OCI-LY1 (cell line): Measurements from ENCODE around the gene AP2A2.

ENCODE experiments used
- H2AFZ ChIP-seq: fragments of 200-600 bp; sonication (generic), shearing (Covaris generic); 2 replicates; pipeline ENCODE4 v1.6.0; 2014; ENCODE audit warnings: antibody characterized with exemption, mild to moderate bottlenecking, low read length
- H3F3A ChIP-seq: fragments of 200-600 bp; sonication (generic), shearing (Covaris generic); 2 replicates; pipeline ENCODE4 v1.6.0; 2014; ENCODE audit warnings: mild to moderate bottlenecking, antibody characterized with exemption, low read length, moderate library complexity; ENCODE audit not compliant: insufficient read depth
- H3K27ac ChIP-seq: fragments of 200-600 bp; sonication (generic); 2 replicates; pipeline ENCODE4 v1.5.1; 2014; ENCODE audit warnings: low read length, mixed run types, mild to moderate bottlenecking, low read depth; ENCODE audit not compliant: poor library complexity, severe bottlenecking
- H3K27me3 ChIP-seq: fragments of 200-600 bp; sonication (generic); 2 replicates; pipeline ENCODE4 v1.6.0; 2014; ENCODE audit warnings: antibody characterized with exemption, mild to moderate bottlenecking, low read length, moderate library complexity; ENCODE audit not compliant: insufficient read depth
- H3K36me3 ChIP-seq: fragments of 200-600 bp; sonication (generic); 2 replicates; pipeline ENCODE4 v1.6.1; 2014; ENCODE audit warnings: mild to moderate bottlenecking, antibody characterized with exemption, low read length, moderate library complexity, mixed read lengths; ENCODE audit not compliant: insufficient read depth
- H3K4me1 ChIP-seq: fragments of 200-600 bp; sonication (generic); 2 replicates; pipeline ENCODE4 v1.5.1; 2014; ENCODE audit warnings: mild to moderate bottlenecking, low read length, moderate library complexity; ENCODE audit not compliant: insufficient read depth, severe bottlenecking
- H3K4me2 ChIP-seq: fragments of 200-600 bp; sonication (generic), shearing (Covaris generic); 2 replicates; pipeline ENCODE4 v1.6.1; 2014; ENCODE audit warnings: low read length
- H3K4me3 ChIP-seq: fragments of 200-600 bp; sonication (generic); 2 replicates; pipeline ENCODE4 v1.5.1; 2014; ENCODE audit warnings: low read length, low read depth, mild to moderate bottlenecking, mixed read lengths; ENCODE audit not compliant: poor library complexity, severe bottlenecking
- H3K79me2 ChIP-seq: fragments of 200-600 bp; shearing (Covaris generic); 2 replicates; pipeline ENCODE4 v1.6.1; 2016; ENCODE audit warnings: mixed run types, low read length, mixed read lengths; ENCODE audit not compliant: insufficient read depth
- H3K9ac ChIP-seq: fragments of 200-600 bp; sonication (generic), shearing (Covaris generic); 2 replicates; pipeline ENCODE4 v1.6.1; 2014; ENCODE audit warnings: mild to moderate bottlenecking, low read length, mixed read lengths
- H3K9me2 ChIP-seq: fragments of 200-600 bp; sonication (generic), shearing (Covaris generic); 2 replicates; pipeline ENCODE4 v1.6.1; 2014; ENCODE audit warnings: low read depth, mild to moderate bottlenecking, low read length, mixed read lengths
- H3K9me3 ChIP-seq: fragments of 200-600 bp; shearing (Covaris generic); 2 replicates; pipeline ENCODE4 v1.6.1; 2014; ENCODE audit warnings: low read length, mixed read lengths
- H4K20me1 ChIP-seq: fragments of 200-600 bp; sonication (generic), shearing (Covaris generic); 2 replicates; pipeline ENCODE4 v1.6.0; 2016; ENCODE audit warnings: mild to moderate bottlenecking, low read length; ENCODE audit not compliant: insufficient read depth
- EZH2 ChIP-seq: fragments of 200-600 bp; sonication (generic), shearing (Covaris generic); IDR thresholded peaks from 2 replicates; pipeline ENCODE4 v1.8.0; 2017; ENCODE audit warnings: borderline replicate concordance, mixed run types, mild to moderate bottlenecking, antibody characterized with exemption, low read length, moderate library complexity, mixed read lengths
- TF ChIP-seq, protein P1 (sequence below): fragments of 200-600 bp; sonication (generic), shearing (Covaris generic); IDR thresholded peaks from 2 replicates; pipeline ENCODE4 v1.5.1; 2017; ENCODE audit warnings: mild to moderate bottlenecking, antibody characterized with exemption, low read length, moderate library complexity, mixed read lengths

AP2A2 gene

DNA sequence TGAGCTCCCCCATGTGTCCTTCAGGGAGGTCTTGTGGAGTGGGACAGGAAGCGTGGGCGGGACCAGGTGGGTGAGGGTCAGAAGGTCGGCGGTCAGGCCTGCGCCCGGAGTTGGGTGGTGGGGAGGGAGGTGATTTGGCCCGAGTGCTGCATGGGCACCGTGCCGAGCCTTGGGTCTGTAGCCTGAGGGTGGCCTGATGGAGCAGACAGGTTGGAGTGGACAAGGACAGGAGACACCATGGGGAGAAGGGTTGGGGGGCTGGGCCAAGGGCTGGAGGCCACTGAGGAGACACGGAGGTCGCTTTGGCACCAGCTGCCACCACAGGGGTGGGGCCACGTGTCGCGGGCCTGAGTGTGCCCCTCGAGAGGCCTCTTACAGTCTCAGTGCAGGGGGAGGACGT, 53.1 kb downstream of the AP2A2 start:
- no peaks in the 10 kb centered on the region for H4K20me1 ChIP-seq
- H2AFZ ChIP-seq: no peak overlapping the region
- no peaks in the 10 kb centered on the region for H3K9me2 ChIP-seq
- H3K27me3 ChIP-seq: no peaks in the 10 kb centered on the region
- no peak overlapping the region for H3K4me3 ChIP-seq
- no peaks in the 10 kb centered on the region for H3K4me1 ChIP-seq
- no peaks in the 10 kb centered on the region for H3K79me2 ChIP-seq
- H3K36me3 ChIP-seq: peaks cover 28% of the 10 kb centered on the region
- H3K9me3 ChIP-seq: no peaks in the 10 kb centered on the region
- no peaks in the 10 kb centered on the region for H3F3A ChIP-seq
- H3K9ac ChIP-seq: no peak overlapping the region
- no peak overlapping the region for H3K27ac ChIP-seq
- H3K4me2 ChIP-seq: no peak overlapping the region
- TF ChIP-seq, protein P1, sequence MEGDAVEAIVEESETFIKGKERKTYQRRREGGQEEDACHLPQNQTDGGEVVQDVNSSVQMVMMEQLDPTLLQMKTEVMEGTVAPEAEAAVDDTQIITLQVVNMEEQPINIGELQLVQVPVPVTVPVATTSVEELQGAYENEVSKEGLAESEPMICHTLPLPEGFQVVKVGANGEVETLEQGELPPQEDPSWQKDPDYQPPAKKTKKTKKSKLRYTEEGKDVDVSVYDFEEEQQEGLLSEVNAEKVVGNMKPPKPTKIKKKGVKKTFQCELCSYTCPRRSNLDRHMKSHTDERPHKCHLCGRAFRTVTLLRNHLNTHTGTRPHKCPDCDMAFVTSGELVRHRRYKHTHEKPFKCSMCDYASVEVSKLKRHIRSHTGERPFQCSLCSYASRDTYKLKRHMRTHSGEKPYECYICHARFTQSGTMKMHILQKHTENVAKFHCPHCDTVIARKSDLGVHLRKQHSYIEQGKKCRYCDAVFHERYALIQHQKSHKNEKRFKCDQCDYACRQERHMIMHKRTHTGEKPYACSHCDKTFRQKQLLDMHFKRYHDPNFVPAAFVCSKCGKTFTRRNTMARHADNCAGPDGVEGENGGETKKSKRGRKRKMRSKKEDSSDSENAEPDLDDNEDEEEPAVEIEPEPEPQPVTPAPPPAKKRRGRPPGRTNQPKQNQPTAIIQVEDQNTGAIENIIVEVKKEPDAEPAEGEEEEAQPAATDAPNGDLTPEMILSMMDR: no peak
- TF ChIP-seq EZH2: no peak

DNA sequence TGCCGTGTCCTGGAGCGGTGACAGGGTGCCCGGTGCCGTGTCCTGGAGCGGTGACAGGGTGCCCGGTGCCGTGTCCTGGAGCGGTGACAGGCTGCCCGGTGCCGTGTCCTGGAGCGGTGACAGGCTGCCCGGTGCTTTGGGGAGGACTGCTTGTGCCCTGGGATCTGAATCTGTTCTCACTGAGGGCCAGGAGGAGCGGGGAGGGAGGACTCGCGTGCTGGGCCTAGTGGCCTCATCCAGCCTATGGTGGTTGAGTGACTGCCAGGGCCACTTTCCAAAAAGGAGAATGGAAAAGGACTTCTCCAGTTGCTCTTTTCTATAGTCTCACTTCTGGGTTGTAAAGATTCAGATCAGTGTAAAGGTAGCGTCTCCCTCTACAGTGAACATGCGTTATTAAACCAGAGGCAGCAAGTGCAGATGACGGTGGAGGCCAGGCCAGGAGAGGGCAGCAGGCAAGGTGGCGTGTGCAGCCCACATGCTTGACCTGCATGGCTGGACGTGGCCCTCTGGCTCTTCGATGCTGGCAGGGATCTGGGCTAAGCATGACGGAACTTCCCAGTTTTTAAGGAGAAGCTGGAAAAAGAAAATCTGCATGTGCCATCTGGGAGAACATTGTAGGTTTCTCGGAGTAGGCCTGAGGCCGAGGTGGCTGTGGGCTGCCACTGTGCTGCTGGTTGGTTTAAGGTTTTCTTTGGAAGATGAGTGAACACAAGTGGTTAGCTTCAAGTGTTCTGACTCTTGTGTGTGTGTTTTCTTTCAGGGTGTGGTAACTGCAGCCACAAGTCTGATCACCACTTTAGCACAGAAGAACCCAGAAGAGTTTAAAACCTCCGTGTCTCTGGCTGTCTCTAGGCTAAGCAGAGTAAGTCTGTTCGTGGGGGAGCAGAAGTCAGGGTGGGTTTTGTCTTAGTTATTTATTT, 55.0 kb downstream of the AP2A2 start:
- H3K4me3 ChIP-seq: no peak overlapping the region
- H3K4me2 ChIP-seq: no peak overlapping the region
- no peak overlapping the region for H2AFZ ChIP-seq
- H3K9ac ChIP-seq: no peak overlapping the region
- no peaks in the 10 kb centered on the region for H3K9me2 ChIP-seq
- TF ChIP-seq, protein P1: no peak
- TF ChIP-seq EZH2: no peak
- no peaks in the 10 kb centered on the region for H3K4me1 ChIP-seq
- no peaks in the 10 kb centered on the region for H3K9me3 ChIP-seq
- no peaks in the 10 kb centered on the region for H3K27me3 ChIP-seq
- H3K27ac ChIP-seq: no peak overlapping the region
- H3F3A ChIP-seq: no peaks in the 10 kb centered on the region
- H4K20me1 ChIP-seq: no peaks in the 10 kb centered on the region
- no peaks in the 10 kb centered on the region for H3K79me2 ChIP-seq
- peaks cover 45% of the 10 kb centered on the region for H3K36me3 ChIP-seq

DNA sequence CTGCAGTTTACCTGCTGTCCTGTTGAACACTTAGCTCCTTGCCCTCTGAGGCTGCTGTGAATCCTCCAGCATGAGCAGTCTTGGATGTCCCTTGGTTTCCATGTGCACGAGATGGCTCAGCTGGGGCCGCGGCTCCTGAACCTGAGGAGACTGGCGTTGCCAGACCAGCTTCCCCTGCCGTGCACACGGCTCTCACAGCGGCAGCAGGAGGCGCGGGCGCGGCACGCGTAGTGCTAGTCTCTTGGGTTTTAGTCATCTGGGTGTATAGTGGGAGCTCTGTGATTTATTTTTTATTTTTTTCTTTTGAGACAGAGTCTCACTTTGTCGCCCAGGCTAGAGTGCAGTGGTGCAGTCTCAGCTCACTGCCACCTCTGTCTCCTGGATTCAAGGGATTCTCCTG, 56.1 kb downstream of the AP2A2 start:
- H3K79me2 ChIP-seq: no peaks in the 10 kb centered on the region

More for the DNA sequence above, 56.1 kb downstream of the AP2A2 start:
- no peak overlapping the region for H3K4me3 ChIP-seq
- no peak overlapping the region for H3K9ac ChIP-seq
- TF ChIP-seq, protein P1: no peak
- H2AFZ ChIP-seq: no peak overlapping the region
- H3F3A ChIP-seq: no peaks in the 10 kb centered on the region
- peaks cover 55% of the 10 kb centered on the region for H3K36me3 ChIP-seq
- H4K20me1 ChIP-seq: no peaks in the 10 kb centered on the region
- H3K27me3 ChIP-seq: no peaks in the 10 kb centered on the region
- H3K27ac ChIP-seq: no peak overlapping the region
- H3K4me1 ChIP-seq: no peaks in the 10 kb centered on the region
- no peak overlapping the region for H3K4me2 ChIP-seq
- H3K9me3 ChIP-seq: no peaks in the 10 kb centered on the region
- H3K9me2 ChIP-seq: no peaks in the 10 kb centered on the region
